Kasumi-1 (cell line): ENCODE measurements around the gene CACNA2D3.
A peak's percentile ranks its signal among the peaks of the same experiment; 100 is the strongest.

Experiments used
- DNase-seq, 2 experiments: peaks; one replicate each; lab custom pipeline; 2025; lab: John Stamatoyannopoulos, UW

CACNA2D3 gene

DNA sequence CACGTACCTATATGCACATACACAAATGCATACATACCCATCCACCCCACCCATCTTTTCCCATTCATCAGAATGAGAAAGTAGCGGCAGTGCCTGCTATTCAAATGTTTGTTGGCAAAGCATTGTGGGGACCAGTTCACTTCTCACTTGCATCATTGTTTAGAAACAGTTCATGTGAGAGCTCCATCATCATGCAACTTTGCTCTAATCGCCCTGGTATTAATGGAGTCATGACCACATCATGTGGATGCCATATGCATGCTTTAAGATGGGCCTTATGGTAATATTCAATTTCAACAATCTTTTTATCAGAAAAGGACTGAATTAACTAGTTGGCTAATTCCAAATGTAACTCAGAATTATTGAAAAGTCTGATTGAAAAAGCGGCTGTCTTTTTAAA is 725.0 kb downstream of the CACNA2D3 start:
- DNase-seq: no peak

DNA sequence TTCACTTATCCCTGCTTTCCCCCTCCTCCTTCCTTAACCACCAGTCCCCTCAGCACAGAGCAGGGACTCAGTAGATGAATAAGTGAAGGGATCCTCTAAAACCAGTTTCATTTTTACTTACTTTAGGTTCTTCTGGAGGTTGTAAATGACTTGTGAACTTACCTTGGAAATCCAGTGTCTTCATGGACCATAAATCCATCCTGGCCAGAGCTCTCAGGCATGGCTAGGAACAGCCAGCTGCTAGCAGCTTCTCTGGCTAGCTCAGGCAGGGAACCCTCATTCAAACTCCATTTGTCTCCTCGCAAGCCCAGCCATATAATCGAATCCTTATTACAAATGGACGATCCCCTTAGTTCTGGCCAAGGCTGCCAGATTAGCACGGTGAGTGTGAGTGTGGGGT is 727.0 kb downstream of the CACNA2D3 start:
- DNase-seq: no peak

GRCh38 chr3:54850484-54851018 is 728.2 kb downstream of the CACNA2D3 start:
- DNase-seq: no peak

- DNase-seq: peak; percentile 32 to 63
These were observed 731.4 kb downstream of the CACNA2D3 start for GRCh38 chr3:54853573-54854404.

- no peak for DNase-seq
These were observed 733.9 kb downstream of the CACNA2D3 start for GRCh38 chr3:54856271-54856670.

- no peak for DNase-seq
These were observed 735.0 kb downstream of the CACNA2D3 start for GRCh38 chr3:54857343-54857742.

GRCh38 chr3:54858093-54858785 is 735.9 kb downstream of the CACNA2D3 start:
- no peak for DNase-seq

GRCh38 chr3:54859184-54859583 is 736.8 kb downstream of the CACNA2D3 start:
- DNase-seq: no peak

GRCh38 chr3:54861248-54862067 is 739.1 kb downstream of the CACNA2D3 start:
- no peak for DNase-seq

DNA sequence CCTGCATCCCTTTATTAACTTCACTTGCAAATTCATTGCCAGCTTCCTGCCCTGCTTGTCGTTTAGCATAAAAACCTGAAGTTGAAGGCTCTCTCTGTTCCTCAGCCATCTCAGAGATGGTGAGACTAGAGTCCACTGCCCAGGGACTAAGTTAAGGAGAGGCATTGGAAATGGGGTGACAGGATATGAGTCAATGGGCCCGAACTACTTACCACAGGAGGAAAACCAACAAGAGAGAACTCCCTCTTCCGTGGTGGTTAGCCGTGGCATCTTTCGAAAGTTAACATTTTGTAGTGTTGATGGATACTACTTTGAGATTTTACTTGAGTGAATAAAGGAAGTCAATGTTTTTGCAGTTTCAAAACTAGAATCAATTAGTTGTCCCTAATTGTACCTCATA is 740.2 kb downstream of the CACNA2D3 start:
- DNase-seq: no peak

GRCh38 chr3:54863366-54863765 is 741.0 kb downstream of the CACNA2D3 start:
- no peak for DNase-seq

GRCh38 chr3:54863786-54864185 is 741.4 kb downstream of the CACNA2D3 start:
- DNase-seq: no peak

DNA sequence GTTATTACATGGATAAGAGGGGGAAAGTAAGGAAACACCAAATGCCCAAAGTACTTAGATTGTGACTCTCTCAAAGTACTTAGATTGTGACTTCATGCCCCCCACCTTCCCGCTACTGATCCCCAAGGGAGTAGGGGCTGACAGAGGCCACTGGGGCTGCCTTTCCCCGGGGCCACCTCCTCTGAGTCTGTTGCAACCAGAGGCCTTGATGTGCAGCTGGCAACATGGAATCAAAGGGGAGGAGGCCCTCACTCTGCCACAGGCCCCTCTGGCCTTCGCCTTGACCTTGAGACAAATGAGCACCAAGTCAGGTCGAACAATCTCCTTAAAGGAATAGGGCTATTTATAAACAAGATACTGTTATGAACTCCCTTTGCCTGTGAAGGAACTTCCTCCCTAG is 743.0 kb downstream of the CACNA2D3 start:
- DNase-seq: no peak

GRCh38 chr3:54866251-54866650 is 743.9 kb downstream of the CACNA2D3 start:
- DNase-seq: no peak

DNA sequence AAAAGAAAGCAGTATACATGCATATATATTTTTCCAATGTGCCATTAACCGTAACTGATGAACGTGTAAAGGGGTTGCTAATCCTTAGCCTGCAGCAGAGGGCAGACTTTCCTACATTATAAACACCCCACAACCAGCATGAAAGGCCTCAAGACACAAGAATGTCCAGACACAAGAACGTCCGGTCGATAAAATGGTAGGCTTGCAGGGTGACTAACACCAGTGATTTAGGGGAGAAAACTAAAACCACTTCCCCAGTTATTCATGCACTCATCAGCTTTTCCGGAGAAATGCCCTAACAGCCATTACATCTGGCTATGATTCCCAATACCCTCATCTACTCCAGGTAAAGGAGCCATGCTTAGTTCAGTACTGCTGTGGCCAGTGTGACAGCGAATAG is 748.1 kb downstream of the CACNA2D3 start:
- DNase-seq: no peak

- DNase-seq: no peak
These were observed 749.5 kb downstream of the CACNA2D3 start for GRCh38 chr3:54871867-54872266.

GRCh38 chr3:54873059-54874010 is 751.0 kb downstream of the CACNA2D3 start:
- no peak for DNase-seq

- no peak for DNase-seq
These were observed 752.6 kb downstream of the CACNA2D3 start for GRCh38 chr3:54874816-54875556.

DNA sequence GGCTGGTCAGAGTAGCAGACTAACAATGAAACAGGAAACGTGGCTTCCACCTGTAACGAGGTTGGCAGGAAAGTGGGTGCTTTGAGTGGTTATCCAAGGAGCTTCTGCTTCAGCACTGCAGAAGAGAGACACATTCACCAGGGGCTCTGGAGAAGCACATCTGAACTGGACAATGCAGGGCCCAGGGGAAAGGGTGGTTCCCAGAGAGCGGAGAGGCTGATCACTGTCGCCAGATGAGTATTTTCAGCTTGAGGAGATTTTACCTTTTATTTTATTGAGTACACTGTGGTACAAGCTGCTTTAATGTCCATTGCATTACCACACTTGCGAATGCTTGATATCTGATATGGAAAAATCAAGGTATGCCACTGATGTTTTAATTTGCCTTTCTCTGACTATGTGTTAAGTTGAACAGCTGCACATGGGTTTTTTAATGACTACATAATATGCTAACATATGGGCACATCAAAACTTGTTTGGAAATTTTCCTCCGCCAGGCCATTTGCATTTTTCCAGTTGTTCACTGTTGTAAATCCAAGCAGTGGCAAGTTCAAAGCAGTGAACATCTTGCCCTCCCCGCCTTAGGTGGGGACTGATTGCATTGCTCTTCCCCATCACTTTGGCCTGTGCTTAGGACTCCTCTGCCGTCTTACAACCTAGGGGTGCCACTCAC is 753.4 kb downstream of the CACNA2D3 start:
- no peak for DNase-seq

GRCh38 chr3:54876694-54877093 is 754.3 kb downstream of the CACNA2D3 start:
- no peak for DNase-seq
